GM23338 (cell line): Measurements from ENCODE around the gene PEX13. TPM values are rescaled to one million over a fixed set of nuclear protein-coding genes. Genes with fewer than 3 reads are reported as not detected.

Source experiments
- CREB1 ChIP-seq: fragments of 250-450 bp; sonication (Bioruptor Pico); IDR thresholded peaks from 2 replicates; pipeline ENCODE4 v1.5.0; 2020; ENCODE audit warnings: low read depth, mild to moderate bottlenecking, moderate library complexity
- EZH2 ChIP-seq: fragments of 200-600 bp; sonication (generic); IDR thresholded peaks from one replicate; pipeline ENCODE4 v1.8.0; 2017; ENCODE audit warnings: antibody characterized with exemption, mild to moderate bottlenecking, low read depth; ENCODE audit not compliant: unreplicated experiment
- EZH2phosphoT487 ChIP-seq: fragments of 200-600 bp; sonication (generic); IDR thresholded peaks from one replicate; pipeline ENCODE4 v1.8.1; 2018; ENCODE audit warnings: antibody characterized with exemption; ENCODE audit not compliant: unreplicated experiment
- NANOG ChIP-seq: IDR thresholded peaks from 2 replicates; pipeline ENCODE4 v1.6.1; 2016; ENCODE audit warnings: antibody characterized with exemption, borderline replicate concordance
- POLR2AphosphoS5 ChIP-seq: IDR thresholded peaks from 2 replicates; pipeline ENCODE4 v1.6.1; 2016; ENCODE audit warnings: antibody characterized with exemption, low read depth
- REST ChIP-seq: IDR thresholded peaks from one replicate; pipeline ENCODE4 v1.6.1; 2018; ENCODE audit warnings: antibody characterized with exemption; ENCODE audit not compliant: unreplicated experiment
- STAT1 ChIP-seq: IDR thresholded peaks from one replicate; pipeline ENCODE4 v1.6.1; 2016; ENCODE audit warnings: antibody characterized with exemption; ENCODE audit not compliant: unreplicated experiment
- ZNF114 ChIP-seq: fragments of 250-450 bp; sonication (Bioruptor Pico); IDR thresholded peaks from 2 replicates; pipeline ENCODE4 v1.5.0; 2020; ENCODE audit warnings: mild to moderate bottlenecking, moderate library complexity
- ZNF331 ChIP-seq: fragments of 250-450 bp; sonication (Bioruptor Pico); IDR thresholded peaks from 2 replicates; pipeline ENCODE4 v1.5.0; 2020; ENCODE audit warnings: low read depth, mild to moderate bottlenecking, moderate library complexity
- polyA plus RNA-seq: library from polyadenylated mRNA; unstranded; fragments of >200 nt; fragmentation: Nextera tagmentation; extraction: Ambion mirVana; gene quantifications from 2 replicates; pipeline ENCODE4 v1.2.1, GENCODE V29; 2016
- total RNA-seq: library from RNA; depleted of rRNA; stranded (reverse); fragments of >200 nt; shearing (Covaris generic); gene quantifications from 2 replicates; pipeline ENCODE4 v1.2.3, GENCODE V29; 2014
- TF ChIP-seq, protein P1 (sequence below): fragments of 250-450 bp; sonication (Bioruptor Pico); IDR thresholded peaks from 2 replicates; pipeline ENCODE4 v1.5.0; 2020; ENCODE audit warnings: mild to moderate bottlenecking, moderate library complexity
- TF ChIP-seq, protein P2 (sequence below): IDR thresholded peaks from 2 replicates; pipeline ENCODE4 v1.6.1; 2016; ENCODE audit warnings: antibody characterized with exemption
- TF ChIP-seq, protein P3 (sequence below), 2 experiments: fragments of 200-600 bp in 1 of 2; sonication (generic) in 1 of 2; conservative IDR thresholded peaks; 2 replicates each; pipeline versions ENCODE4 v1.5.1 to v1.6.1; 2016 to 2017; ENCODE audit warnings: antibody characterized with exemption in 2 of 2, low read depth in 2 of 2, mild to moderate bottlenecking in 2 of 2, moderate library complexity in 1 of 2

Gene PEX13
- total and polyA plus RNA-seq, 2 experiments from 2014 or later, result 15.8 to 29.2 TPM

DNA sequence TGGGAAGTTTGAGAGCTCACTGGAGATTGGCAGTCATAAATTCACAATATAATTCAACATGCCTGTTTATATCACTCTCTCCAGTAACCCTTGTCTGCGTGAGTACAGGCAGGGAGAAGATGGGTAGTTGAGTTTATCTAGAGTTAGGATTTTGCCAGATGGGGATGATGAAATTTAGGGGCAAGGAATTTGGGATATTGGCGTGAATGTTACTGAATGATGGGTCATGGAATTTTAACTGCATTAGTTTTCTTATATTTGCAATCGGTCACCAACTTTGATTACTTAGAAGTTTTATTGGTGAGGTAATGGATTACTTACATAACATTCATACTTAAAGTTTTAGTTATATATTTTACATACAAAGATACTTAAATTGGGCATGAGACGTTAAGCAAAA is 83.3 kb downstream of the PEX13 start (continued):
- TF ChIP-seq, protein P1, sequence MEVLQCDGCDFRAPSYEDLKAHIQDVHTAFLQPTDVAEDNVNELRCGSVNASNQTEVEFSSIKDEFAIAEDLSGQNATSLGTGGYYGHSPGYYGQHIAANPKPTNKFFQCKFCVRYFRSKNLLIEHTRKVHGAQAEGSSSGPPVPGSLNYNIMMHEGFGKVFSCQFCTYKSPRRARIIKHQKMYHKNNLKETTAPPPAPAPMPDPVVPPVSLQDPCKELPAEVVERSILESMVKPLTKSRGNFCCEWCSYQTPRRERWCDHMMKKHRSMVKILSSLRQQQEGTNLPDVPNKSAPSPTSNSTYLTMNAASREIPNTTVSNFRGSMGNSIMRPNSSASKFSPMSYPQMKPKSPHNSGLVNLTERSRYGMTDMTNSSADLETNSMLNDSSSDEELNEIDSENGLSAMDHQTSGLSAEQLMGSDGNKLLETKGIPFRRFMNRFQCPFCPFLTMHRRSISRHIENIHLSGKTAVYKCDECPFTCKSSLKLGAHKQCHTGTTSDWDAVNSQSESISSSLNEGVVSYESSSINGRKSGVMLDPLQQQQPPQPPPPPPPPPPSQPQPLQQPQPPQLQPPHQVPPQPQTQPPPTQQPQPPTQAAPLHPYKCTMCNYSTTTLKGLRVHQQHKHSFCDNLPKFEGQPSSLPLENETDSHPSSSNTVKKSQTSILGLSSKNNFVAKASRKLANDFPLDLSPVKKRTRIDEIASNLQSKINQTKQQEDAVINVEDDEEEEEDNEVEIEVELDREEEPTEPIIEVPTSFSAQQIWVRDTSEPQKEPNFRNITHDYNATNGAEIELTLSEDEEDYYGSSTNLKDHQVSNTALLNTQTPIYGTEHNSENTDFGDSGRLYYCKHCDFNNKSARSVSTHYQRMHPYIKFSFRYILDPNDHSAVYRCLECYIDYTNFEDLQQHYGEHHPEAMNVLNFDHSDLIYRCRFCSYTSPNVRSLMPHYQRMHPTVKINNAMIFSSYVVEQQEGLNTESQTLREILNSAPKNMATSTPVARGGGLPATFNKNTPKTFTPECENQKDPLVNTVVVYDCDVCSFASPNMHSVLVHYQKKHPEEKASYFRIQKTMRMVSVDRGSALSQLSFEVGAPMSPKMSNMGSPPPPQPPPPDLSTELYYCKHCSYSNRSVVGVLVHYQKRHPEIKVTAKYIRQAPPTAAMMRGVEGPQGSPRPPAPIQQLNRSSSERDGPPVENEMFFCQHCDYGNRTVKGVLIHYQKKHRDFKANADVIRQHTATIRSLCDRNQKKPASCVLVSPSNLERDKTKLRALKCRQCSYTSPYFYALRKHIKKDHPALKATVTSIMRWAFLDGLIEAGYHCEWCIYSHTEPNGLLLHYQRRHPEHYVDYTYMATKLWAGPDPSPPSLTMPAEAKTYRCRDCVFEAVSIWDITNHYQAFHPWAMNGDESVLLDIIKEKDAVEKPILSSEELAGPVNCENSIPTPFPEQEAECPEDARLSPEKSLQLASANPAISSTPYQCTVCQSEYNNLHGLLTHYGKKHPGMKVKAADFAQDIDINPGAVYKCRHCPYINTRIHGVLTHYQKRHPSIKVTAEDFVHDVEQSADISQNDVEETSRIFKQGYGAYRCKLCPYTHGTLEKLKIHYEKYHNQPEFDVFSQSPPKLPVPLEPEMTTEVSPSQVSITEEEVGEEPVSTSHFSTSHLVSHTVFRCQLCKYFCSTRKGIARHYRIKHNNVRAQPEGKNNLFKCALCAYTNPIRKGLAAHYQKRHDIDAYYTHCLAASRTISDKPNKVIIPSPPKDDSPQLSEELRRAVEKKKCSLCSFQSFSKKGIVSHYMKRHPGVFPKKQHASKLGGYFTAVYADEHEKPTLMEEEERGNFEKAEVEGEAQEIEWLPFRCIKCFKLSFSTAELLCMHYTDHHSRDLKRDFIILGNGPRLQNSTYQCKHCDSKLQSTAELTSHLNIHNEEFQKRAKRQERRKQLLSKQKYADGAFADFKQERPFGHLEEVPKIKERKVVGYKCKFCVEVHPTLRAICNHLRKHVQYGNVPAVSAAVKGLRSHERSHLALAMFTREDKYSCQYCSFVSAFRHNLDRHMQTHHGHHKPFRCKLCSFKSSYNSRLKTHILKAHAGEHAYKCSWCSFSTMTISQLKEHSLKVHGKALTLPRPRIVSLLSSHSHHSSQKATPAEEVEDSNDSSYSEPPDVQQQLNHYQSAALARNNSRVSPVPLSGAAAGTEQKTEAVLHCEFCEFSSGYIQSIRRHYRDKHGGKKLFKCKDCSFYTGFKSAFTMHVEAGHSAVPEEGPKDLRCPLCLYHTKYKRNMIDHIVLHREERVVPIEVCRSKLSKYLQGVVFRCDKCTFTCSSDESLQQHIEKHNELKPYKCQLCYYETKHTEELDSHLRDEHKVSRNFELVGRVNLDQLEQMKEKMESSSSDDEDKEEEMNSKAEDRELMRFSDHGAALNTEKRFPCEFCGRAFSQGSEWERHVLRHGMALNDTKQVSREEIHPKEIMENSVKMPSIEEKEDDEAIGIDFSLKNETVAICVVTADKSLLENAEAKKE (CRISPR knock-in tag), result no peak
- TF ChIP-seq REST (no peak), CREB1 (no peak), EZH2phosphoT487 (no peak), ZNF114 (CRISPR knock-in tag) (no peak), NANOG (no peak), STAT1 (no peak), EZH2 (no peak), POLR2AphosphoS5 (no peak), ZNF331 (CRISPR knock-in tag) (no peak)
- TF ChIP-seq, protein P2, sequence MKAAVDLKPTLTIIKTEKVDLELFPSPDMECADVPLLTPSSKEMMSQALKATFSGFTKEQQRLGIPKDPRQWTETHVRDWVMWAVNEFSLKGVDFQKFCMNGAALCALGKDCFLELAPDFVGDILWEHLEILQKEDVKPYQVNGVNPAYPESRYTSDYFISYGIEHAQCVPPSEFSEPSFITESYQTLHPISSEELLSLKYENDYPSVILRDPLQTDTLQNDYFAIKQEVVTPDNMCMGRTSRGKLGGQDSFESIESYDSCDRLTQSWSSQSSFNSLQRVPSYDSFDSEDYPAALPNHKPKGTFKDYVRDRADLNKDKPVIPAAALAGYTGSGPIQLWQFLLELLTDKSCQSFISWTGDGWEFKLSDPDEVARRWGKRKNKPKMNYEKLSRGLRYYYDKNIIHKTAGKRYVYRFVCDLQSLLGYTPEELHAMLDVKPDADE, result no peak
- TF ChIP-seq, protein P3, sequence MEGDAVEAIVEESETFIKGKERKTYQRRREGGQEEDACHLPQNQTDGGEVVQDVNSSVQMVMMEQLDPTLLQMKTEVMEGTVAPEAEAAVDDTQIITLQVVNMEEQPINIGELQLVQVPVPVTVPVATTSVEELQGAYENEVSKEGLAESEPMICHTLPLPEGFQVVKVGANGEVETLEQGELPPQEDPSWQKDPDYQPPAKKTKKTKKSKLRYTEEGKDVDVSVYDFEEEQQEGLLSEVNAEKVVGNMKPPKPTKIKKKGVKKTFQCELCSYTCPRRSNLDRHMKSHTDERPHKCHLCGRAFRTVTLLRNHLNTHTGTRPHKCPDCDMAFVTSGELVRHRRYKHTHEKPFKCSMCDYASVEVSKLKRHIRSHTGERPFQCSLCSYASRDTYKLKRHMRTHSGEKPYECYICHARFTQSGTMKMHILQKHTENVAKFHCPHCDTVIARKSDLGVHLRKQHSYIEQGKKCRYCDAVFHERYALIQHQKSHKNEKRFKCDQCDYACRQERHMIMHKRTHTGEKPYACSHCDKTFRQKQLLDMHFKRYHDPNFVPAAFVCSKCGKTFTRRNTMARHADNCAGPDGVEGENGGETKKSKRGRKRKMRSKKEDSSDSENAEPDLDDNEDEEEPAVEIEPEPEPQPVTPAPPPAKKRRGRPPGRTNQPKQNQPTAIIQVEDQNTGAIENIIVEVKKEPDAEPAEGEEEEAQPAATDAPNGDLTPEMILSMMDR (conservative IDR thresholded peaks at IDR 0.05; ENCODE audit: low read depth in 2 of 2), result no peak
